ENCODE results near the gene TRPV5.

TRPV5 gene

DNA sequence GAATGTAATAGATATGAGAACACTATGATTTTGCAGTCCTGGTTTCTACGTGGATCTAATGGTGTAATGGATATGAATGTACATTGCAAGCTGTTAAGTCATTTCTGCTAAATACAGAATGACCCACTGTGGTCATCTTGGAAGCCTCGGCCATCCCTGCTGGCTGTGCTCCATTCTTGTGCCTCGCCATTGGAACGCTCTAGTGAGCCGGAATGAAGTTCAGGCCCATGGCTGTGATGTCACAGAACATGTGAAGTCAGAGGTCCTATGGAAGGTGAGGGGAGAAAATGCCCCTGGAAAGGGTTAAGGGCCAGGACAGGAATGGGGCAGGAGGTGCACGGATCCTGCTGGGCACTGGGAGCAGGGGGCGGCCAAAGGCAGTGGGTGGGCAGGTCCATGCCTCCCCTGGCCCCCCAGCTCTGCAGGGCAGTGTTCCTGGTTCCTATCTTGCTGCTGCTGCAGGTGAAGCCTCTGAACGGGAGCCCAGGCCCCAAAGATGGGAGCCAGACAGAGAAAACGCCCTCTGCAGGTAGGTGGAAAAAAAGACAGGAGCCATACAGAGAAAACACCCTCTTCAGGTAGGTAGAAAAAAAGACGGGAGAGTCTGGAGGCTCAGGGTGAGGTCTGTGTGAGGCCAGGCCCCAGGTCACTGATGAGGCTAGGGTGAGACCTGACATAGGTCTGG is 5.8 kb upstream of the TRPV5 start, which contains the start of gene LLCFC1:
LLCFC1 (plus strand) TSS at position 259 of the 685 bp plus-strand sequence; CDS start at position 397, 138 bp downstream.
- DNase-seq = no peak

DNA sequence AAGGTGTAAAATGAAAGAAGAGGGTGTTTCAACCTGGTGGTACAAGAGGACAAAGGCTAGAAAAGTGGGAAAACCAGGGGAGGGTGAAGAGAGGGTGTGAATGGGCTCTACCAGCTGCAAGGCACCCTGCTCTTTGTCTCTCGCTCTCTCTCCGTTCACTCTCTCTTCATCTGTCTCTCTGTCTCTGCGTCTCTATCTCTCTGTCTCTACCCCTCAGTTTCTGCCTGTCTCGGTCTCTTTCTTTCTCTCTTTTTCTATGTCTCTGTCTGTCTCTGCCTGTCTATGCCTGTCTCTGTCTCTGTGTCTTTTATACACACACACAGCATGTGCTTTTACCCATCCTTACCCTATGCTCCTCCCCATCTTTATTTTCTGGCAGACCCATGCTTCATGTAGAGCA is 5.1 kb upstream of the TRPV5 start:
- no peak for DNase-seq

DNA sequence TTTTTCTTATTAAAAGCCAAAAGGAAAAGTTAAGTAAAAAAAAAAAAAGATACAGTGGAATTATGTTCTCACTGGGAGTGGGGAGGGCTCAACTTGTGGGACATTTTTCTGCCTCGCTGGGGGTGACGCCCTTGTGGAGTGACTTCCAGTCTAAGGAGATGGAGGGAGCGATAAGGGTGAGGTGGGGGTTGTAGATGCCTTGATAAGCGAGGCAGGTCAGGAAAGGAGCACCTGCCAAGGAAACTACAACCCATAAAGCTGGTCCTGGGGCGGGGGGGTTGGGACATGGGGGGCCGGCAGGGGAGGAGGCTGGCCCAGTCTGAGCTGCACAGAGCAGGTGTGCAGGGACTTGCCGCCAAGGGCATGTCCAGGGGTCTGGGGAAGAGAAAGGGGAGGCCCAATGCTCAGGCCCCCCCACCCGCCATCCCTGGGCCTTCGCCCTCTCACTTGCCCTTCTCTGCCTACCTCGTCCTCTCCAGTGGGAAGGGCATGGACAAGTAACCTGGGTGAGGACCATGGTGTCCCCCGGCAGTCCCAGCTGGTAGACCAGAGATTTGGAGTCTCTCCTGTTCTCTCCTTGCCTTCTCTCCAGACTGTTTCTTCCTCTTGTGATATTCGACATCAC is 2.5 kb upstream of the TRPV5 start:
- DNase-seq = no peak

DNA sequence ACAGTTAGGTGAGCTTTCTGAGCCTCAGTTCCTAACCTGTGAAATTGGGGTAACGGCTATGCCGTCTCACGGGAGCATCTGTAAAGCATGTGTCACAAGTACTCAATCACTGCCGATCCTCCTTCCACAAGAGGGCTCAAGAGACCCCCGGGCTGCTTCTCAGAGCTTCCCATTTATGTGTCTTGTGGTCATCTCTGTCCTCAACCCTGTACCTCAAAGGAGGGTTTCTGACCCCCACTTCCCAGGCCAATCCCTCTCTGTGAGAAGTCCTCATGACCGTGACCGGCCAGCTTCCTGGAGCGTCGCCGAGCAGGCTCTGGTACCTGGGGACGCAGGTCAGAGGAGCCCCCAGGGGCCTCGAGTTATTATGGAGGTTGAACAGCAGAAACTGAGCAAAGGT is 510 bp upstream of the TRPV5 start:
- no peak for DNase-seq

DNA sequence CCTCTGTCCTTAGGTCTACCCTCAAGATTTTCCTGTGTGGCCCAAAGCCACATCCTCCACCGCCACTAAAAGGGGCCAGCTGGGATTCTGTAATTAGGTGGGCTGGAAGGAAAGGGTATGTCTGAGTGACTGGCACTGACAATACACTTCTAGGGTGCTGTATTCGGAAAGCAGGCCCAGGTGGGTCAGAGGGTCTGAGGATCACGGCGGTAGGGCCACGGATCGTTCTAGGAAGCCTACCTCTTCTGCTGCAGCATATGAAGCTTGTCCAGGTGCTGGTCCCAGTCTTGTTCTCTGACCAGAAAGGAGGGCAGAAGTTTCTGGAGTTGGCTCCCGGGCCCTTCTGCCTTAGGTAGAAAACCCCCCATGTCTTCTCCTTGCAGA is 462 bp downstream of the TRPV5 start:
- DNase-seq = no peak

DNA sequence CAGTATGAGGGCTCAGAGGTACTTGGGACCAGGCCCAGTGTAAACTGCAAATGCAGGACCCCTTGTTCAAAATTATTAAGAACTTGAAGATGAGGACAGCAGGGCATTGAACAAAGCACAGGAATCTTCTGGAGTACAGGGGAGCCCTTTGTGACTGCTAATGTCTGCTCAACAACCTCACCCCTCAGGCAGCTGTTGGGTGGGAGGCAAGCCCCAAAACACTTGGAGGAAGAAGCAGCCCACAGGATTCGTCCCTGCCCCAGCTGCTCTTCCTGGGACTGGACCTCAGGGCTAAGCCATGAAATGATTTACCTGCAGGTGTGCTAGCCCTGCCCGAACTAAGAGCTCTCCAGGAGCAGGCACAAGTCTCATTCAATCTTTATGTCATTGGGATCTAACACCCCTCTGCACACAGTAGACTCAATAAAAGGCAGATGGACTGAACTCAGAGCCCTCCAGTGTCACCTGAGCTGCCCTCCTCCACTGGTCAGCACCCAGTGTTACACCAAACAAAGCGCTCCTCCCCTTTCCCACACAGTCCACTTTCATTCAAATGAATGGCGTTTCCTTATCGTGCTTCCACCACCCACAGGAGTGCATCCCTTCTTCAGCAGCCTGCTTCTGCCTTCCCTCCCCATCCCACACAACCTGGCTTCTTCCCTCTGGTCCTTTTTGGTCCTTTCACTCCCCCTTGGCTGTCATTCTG is 1.0 kb downstream of the TRPV5 start:
- DNase-seq = no peak

DNA sequence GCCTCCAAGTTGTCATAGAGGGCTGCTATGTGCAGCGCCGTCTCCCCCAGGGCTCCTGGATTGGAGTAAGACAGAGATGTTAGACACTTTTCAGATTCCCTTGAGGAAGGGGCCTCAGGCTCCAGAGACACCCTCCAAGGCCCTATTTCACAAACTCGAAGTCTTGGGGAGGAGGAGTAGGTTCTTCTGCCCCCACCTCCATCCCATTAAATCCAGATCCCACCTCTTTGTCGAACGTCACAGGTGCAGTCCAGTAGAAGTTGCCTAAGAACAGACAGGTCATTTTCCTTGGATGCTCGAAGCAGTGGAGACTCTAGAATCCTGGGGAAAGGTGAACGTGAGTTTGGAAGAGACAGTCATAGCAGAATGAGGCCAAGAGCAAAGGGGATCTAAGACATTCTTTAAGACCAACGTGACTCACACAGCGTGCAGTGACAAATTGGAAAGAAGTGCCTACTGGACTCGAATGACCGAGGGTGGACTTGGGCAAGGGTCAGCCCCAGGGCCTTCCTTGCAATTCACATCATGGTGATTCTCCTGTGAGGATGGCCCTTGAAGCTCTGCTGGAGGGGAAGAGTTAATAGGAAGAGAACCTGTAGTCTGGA is 3.3 kb downstream of the TRPV5 start:
- no peak for DNase-seq

DNA sequence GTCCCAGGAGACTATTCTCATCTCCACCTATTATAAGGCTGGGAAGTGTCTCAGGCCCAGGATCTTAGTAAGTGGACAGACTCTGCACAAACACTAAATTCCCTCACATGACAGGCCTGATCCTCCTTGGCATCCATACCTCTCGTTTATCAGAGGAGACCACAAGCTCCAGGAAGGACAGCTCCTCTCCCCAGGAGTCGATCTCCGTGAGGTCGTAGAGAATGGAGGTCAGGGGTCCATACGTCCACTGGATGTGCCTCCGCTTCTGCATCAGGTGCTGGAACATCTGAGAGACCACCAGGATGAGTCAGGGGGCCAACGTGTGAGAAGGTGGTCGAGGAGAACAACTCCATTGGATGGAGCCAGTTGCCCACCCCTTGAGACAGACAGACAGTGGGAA is 5.6 kb downstream of the TRPV5 start:
- no peak for DNase-seq

DNA sequence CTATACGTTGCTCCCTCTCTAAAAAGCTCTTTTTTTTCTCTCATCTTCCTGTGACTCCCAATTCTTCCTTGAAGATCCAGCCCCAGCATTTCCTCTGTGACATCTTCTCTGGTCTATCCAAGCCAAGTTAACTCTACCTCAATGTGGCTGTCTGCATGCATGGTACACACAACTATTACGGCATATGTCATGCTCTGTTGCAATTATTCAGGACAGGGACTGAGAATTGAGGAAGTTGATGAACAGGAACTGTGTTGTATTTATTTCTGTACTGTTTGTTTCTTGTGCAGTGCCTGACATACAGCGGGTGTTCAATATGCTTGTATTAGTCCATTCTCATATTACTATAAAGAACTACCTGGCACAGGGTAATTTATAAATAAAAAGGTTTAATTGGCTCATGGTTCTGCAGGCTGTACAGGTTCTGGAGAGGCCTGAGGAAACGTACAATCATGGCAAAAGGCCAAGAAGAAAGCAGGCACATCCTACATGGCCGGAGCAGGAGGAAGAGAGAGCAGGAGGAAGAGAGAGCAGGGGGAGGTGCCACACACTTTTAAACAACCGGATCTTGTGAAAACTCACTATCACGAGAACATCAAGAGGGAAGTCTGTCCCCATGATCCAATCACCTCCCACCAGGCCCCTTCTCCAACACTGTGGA is 6.3 kb downstream of the TRPV5 start:
- no peak for DNase-seq

DNA sequence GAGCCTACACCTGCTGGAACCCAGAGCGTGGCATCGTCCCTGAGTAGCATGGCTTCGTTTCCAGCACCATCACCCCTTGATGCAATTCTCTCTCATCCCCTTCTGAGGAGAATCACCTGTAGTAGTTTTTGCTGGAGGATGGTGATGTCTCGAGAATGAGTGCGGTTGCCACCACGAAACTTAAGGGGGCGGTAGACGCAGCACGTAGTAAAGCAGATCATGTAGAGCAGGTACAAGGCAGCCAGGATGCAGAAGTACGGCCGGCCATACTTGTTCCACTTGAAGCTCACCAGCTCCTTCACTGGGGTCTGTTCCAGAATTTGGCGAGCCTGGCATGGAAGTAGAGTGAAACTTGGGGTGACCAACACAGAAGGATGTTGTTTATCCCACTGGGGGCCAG is 8.1 kb downstream of the TRPV5 start:
- no peak for DNase-seq

DNA sequence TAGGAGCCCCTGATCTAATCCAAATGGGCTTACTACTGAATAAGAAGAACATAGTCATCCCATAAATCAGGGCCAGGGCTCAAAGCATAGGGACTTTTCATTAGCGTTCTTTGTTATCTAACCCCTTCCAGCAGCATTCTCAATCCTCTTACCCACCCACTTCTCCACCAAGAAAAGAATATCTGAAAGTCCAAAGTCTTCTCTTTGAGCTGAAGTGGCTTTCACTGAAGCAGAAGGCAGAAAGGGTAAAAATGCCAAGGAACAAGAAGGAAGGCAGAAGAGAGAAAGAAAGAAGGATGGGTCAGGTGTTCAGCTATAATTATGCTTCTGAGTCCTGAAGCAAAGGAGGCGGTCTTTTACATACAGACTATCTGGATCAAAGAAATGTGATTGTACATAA is 10.2 kb downstream of the TRPV5 start:
- no peak for DNase-seq

DNA sequence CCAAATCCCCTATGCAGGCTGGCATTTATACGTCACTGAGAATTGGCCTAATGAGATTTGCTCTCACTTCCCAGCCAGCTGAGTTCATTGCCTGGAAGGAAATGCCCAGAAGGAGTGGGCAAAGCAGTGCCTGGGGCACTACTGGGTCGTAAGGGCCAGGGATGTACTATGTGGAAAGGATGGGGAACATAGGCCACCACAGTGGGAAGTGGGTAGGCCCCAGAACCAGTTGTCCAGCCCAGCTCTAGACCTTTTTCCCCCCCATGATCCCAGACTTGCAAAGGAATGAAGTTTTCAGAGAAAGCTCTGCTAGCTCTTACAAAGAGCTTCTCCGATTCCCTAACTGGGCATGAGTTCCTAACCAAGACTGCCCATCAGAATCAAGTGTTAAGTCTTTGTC is 13.9 kb downstream of the TRPV5 start:
- no peak for DNase-seq

DNA sequence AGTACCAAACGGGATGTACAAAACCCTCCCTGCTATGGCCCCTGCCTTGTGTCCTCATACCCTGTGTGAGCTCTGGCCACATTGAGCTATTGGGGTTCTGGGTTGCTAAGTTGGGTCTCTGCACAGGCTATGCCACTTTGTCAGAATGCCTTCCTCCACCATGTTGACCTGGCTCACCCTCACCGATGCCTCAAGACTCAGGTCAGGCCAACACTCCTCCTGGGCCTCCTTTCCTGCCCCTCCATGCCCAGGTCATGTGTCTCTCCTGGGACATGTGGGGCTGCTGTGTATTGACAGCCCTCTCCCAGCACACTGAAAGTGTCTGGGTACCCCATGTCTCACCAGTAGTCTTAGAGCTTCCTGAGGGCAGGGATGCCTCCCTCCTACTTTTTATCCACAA is 14.6 kb downstream of the TRPV5 start:
- no peak for DNase-seq

DNA sequence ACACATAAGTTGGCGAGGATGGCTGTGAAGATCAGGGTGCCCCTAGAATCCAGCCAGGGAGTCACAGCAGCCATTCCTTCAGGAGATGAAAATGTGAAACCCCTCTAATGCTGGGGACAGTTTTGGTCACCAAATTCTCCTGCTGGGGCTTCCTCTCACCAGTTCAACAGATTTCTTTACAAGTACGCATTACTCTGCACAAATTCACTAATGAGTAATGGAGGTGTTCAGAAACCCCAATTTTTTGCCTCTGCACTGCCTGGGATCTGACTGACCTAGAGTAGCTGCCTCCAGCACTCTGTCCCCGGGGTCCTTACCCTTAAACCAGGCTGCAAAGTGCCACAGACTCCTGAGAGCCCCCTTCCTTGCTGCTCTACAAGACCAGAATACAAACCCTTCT is 16.1 kb downstream of the TRPV5 start:
- DNase-seq = no peak

DNA sequence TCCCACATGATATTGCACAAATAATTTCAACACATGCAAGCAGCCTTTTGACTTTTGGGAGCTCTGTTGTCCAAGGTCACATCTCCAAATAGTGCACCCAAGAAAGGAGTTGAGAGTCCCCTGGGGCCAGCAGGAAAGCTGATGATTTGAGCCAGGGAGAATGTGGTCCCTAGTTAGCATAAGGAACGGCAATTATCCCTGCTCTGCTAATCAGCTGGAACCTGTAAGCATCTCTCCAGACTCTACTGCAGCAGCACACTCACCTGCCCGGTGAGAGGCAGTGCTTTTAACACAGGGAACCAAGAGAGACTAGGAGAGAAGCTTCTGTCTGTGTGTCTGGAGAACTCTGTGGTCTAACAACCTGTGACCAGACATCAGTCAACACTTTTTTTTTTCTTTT is 17.0 kb downstream of the TRPV5 start:
- DNase-seq = no peak

DNA sequence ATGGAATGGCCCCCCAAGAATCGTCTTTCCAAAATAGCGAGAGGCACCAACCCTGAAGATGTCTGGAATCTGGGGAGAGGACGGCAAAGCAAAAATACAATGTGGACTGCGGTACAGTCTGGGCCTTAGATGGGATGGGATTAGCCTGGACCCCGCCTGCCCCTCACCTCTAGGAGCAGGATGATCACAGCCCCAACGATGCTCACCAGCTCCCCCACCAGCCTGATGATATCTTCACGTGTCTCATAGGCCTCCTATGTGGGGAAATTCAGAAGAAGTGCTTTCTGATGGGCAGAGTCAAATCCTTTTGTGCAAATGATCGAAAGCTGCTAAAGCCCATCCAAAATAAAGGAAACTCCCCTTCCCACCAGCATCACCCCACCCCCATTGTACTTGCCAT is 18.2 kb downstream of the TRPV5 start:
- DNase-seq = no peak

DNA sequence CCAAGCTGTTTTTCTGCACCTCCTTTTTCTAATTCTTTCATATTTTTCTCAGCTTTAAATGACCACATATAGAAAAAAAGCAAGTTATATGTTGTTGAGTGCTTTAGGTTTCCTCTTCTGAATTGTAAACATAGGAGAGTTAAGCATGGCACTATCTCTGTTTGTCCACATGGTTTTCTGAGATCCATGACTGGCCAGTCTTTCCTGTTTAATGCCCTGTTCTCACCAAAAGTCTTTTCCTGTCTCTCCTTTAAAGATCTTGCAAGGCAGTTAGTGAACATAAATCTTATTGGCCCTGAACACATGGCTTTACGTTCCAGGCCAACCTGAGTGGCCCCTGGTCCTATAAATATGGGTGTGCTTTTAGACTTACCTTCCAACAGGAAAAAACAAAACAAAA is 19.4 kb downstream of the TRPV5 start:
- DNase-seq = no peak

DNA sequence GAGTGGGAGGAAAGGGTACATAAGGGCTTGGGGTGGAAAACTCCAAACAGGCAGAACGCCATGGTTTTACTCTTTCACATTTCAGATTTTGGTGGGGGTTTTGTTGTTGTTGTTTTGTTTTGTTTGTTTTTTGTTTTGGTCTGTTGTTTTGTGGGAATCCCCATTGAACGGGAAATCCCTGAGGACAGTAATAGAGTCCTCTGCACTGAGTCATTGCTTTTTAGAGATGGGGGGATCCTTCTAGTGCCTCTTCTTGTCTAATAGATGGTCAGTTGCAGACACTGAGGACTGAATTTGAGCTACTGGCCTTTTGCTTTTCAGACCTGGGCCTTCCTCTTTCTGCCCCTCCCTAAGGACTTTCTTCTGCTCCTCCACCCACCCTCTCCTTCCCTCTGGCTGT is 20.0 kb downstream of the TRPV5 start:
- no peak for DNase-seq

DNA sequence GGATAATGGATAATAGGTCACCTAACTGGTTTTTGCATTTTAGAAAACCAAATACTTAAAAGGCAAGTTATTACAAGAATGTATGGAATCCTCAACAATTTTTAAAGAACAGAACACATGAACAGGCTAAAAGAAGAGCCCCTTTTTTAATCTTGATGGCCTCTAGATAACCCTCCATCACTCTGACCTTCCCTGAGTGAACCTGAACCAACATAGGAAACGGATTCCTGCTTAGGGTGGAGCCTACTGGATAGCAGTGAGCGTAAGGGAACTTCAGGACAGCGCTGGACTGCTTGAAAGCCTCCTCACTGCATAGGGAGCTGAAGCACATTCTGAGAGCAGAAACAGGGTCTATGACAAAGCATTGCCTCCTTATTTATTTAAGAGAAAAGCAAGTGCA is 20.5 kb downstream of the TRPV5 start:
- DNase-seq = no peak

DNA sequence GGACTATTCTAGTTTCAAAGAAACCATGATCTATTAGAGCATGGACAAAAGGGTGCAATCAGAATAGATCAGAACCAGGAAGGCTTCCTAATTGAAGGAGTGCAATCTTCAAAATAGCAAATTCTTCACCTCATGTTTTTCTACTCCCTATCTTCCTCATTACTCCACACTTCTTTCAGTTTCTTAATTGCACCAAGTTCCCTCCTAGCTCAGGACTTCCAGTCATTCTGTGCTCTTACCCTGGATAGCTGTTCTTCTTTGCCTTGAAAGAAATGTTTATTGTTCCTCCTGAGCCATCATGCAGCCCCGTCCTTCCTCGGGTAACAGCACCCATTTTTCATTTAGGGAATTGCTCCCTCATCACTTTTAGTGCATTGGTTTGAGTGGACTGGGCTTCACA is 23.1 kb downstream of the TRPV5 start:
- DNase-seq = no peak

DNA sequence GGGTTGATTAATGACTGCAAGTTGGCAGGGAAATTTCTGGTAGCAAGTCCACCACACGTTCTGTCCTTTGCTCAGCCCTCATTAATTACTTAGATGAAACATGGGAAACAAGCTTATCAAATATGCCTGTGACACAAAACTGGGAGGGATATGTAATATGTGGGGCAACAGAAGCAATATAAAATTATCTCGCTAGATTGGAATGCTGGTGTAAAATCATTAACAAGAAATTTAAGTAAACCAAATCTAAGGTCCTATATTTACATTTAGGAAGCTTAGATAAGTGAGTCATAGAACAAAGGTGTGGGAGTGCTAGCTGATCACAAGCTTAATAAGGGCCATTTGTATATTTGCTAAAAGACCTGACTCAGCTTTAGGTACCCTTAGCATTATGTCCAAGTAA is 23.5 kb downstream of the TRPV5 start:
- no peak for DNase-seq

DNA sequence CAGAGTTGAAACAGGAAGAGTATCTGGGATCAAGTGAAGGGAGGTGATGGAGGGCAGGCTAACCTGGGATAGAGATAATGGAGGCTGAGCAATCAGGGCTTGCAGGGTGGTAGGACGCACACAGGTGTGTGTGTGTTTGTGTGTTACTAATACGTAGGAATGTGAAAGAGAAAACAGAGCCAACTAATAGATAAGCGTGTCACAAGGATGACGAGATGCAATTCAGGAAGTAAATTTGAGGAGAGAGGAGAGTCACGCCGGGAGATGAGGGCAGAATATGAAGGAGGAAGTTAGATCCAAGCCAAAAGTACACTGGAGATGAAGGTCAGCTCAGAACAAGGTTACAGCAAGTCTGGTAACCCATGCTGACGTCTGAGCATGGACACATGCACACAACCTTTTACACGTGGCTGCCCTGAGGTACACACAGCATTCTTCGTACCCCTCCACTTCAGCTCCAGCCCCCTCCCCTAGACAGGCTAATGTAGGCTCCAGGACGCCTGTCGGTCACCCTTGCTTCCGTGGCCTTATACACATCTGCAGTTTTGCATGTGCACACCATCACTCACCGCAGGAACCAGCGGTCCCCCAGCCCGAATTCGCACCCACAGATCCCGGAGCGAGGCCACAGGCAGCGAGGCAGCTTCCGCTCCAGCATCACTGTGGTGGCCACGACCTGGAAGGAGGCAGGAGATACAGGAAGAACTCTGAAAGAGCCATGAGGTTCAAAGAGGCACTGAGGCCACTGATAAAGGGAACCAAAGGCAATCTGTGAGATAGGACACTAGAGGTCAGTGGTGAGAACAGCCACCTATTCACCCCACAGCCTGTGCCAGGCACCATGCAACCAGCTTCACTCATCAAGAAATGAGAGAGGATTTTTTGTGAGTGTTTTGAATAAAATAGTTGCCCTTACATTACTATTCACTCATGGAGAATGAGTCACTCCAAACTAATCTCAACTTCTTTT is 24.3 kb downstream of the TRPV5 start:
- no peak for DNase-seq
